Measurements from ENCODE around the gene MAP7. TPM values are rescaled to one million over a fixed set of nuclear protein-coding genes. Genes with fewer than 3 reads are reported as not detected.

Gene MAP7
- total and polyA plus RNA-seq, 9 of the 15 experiments (the other 6 are each of a cell fraction or from before 2014, with no cell fraction given): 0.76 to 7.7 (median 3.9) TPM

GRCh38 chr6:136593748-136594490 lies 43.7 kb upstream of the MAP7 start (continued):
- TF ChIP-seq NR1H2 (CRISPR knock-in tag; IDR thresholded peaks at IDR 0.05) (no peak), MAFG (tag; conservative IDR thresholded peaks at IDR 0.05) (peak; percentile 66)

- BruUV-seq (replicated peaks): no TSS peak
- no peaks in the 10 kb centered on the region; a peak in 1 of 5 replicates for H3K4me1 ChIP-seq (replicated peaks in 1 of 2; ENCODE audit: control insufficient read depth in 2 of 2, insufficient read depth in 2 of 2, low read length in 2 of 2)
- no peak for DNase-seq (ENCODE audit: extremely low read depth in 1 of 4, low spot score in 3 of 4)
- no peak overlapping the region for H3K4me2 ChIP-seq (ENCODE audit: insufficient read depth, low read length)
- H3K27ac ChIP-seq (ENCODE audit: extremely low read depth, low read depth, low read length): no peak overlapping the region
- TF ChIP-seq ZNF695 (CRISPR knock-in tag; IDR thresholded peaks at IDR 0.05) (no peak), VEZF1 (CRISPR knock-in tag; IDR thresholded peaks at IDR 0.05) (no peak), OTX1 (CRISPR knock-in tag; IDR thresholded peaks at IDR 0.05) (no peak), ZNF644 (tag; IDR thresholded peaks at IDR 0.05; ENCODE audit: low read depth) (0 out of 2 replicates have a peak, but pooled peaks have one; percentile 12), ATF7 (IDR thresholded peaks at IDR 0.05) (no peak), MAFK (IDR thresholded peaks at IDR 0.05; ENCODE audit: low read length) (peak; percentile 52; the same call in 1 of the 2 replicates), C11orf30 (IDR thresholded peaks at IDR 0.05; ENCODE audit: low read depth) (peak; percentile 76), ARID2 (IDR thresholded peaks at IDR 0.05) (no peak), MAFF (IDR thresholded peaks at IDR 0.05; ENCODE audit: low read length) (peak; percentile 58), MAFG (tag; conservative IDR thresholded peaks at IDR 0.05) (0 out of 2 replicates have a peak, but pooled peaks have one; percentile 63), ZNF316 (IDR thresholded peaks at IDR 0.05) (peak; percentile 87)
- ChIA-PET POLR2A (interaction anchor here (0.7 kb wide), 1 partner anchor 191 kb away, joined by 3 read pairs; no protein-coding TSS in a partner anchor), CTCF (ENCODE audit: low intra/inter-chr PET ratio) (no interaction called here)
- no peak for ATAC-seq
- peaks cover 35% of the 10 kb centered on the region; the same call in 2 of the 3 replicates for H3K36me3 ChIP-seq (ENCODE audit: control insufficient read depth, insufficient read depth, low read length)
- H3K27me3 ChIP-seq (ENCODE audit: control insufficient read depth in 2 of 2, insufficient read depth in 2 of 2, low read length in 2 of 2): no peaks in the 10 kb centered on the region
- no peak overlapping the region for H3K4me3 ChIP-seq
- no peak overlapping the region for H2AFZ ChIP-seq (ENCODE audit: low read depth, low read length)
- H3K9me3 ChIP-seq (replicated peaks; ENCODE audit: control insufficient read depth, insufficient read depth, low read depth, low read length): no peaks in the 10 kb centered on the region
- no peaks in the 10 kb centered on the region for H3K79me2 ChIP-seq (ENCODE audit: control insufficient read depth, insufficient read depth, low read length)
- WGBS (ENCODE audit: insufficient coverage, low coverage, missing lambda C conversion rate): 57% methylated on average over 2 of the region's 2 CpGs
- no peaks in the 10 kb centered on the region for H4K20me1 ChIP-seq (replicated peaks; ENCODE audit: control insufficient read depth, insufficient read depth, low read length)
- in situ Hi-C loops (cut with MboI): no loop called here
- intact Hi-C loops (cut with micrococcal nuclease): no loop called here
- H3K9ac ChIP-seq (ENCODE audit: insufficient read depth in 1 of 2, low read depth in 2 of 2, low read length in 2 of 2): no peak overlapping the region
- FAIRE-seq: no peak
- no peaks in the 10 kb centered on the region for H3K9me1 ChIP-seq (ENCODE audit: control insufficient read depth, insufficient read depth, low read length)
These were observed 42.9 kb upstream of the MAP7 start for GRCh38 chr6:136592930-136593673.
